GM21717 (cell line): ENCODE results near the gene BAMBI.

Source experiments
- ATAC-seq: cut with Tn5 transposase; IDR thresholded peaks from one replicate; pipeline ENCODE4 v1.9.1; 2021; ENCODE audit warnings: mild to moderate bottlenecking, moderate library complexity; ENCODE audit not compliant: unreplicated experiment

Gene BAMBI

GRCh38 chr10:28674782-28675181, 2.5 kb upstream of the BAMBI start:
- ATAC-seq, result no peak

GRCh38 chr10:28676326-28676967, 874 bp upstream of the BAMBI start:
- ATAC-seq, result no peak

GRCh38 chr10:28677888-28678686, 766 bp downstream of the BAMBI start:
- no peak for ATAC-seq

GRCh38 chr10:28678687-28679457, 1.6 kb downstream of the BAMBI start:
- ATAC-seq, result no peak

GRCh38 chr10:28679581-28680357, 2.4 kb downstream of the BAMBI start:
- ATAC-seq, result no peak

- no peak for ATAC-seq
Measured at GRCh38 chr10:28680358-28680752, 3.0 kb downstream of the BAMBI start.

GRCh38 chr10:28681291-28681763, 4.0 kb downstream of the BAMBI start:
- ATAC-seq, result no peak

- ATAC-seq, result no peak
Measured at GRCh38 chr10:28681928-28682750, 4.8 kb downstream of the BAMBI start.

GRCh38 chr10:28684157-28684985, 7.0 kb downstream of the BAMBI start:
- ATAC-seq, result no peak

- ATAC-seq, result no peak
Measured at GRCh38 chr10:28684986-28685580, 7.8 kb downstream of the BAMBI start.

- ATAC-seq, result no peak
Measured at GRCh38 chr10:28685717-28686116, 8.4 kb downstream of the BAMBI start.

- no peak for ATAC-seq
Measured at GRCh38 chr10:28686835-28687682, 9.7 kb downstream of the BAMBI start.

- ATAC-seq, result no peak
Measured at GRCh38 chr10:28687683-28688001, 10.3 kb downstream of the BAMBI start.

GRCh38 chr10:28690545-28690944, 13.2 kb downstream of the BAMBI start:
- ATAC-seq, result no peak

- no peak for ATAC-seq
Measured at GRCh38 chr10:28691187-28691694, 13.9 kb downstream of the BAMBI start.

GRCh38 chr10:28692050-28692449, 14.7 kb downstream of the BAMBI start:
- ATAC-seq, result no peak

GRCh38 chr10:28694530-28694929, 17.2 kb downstream of the BAMBI start:
- ATAC-seq, result no peak

- ATAC-seq, result no peak
Measured at GRCh38 chr10:28698075-28698474, 20.8 kb downstream of the BAMBI start.
